ENCODE measurements around the gene CETN1. TPM values are rescaled to one million over a fixed set of nuclear protein-coding genes. Genes with fewer than 3 reads are reported as not detected.

The CETN1 gene
- not detected for total RNA-seq

- DNase-seq (ENCODE audit: low spot score) (no peak), ATAC-seq (no peak)
These were observed at the start of gene CETN1 for GRCh38 chr18:580154-580553. TSS of gene CETN1 (plus strand) at chr18:580380. CDS start at chr18:580409, 29 bp downstream.

- DNase-seq (ENCODE audit: low spot score) (no peak), ATAC-seq (no peak)
These were observed 48.2 kb upstream of the CETN1 start for GRCh38 chr18:532018-532417.

- no peak for ATAC-seq
These were observed 47.5 kb upstream of the CETN1 start for GRCh38 chr18:532632-533031.

GRCh38 chr18:533995-534601 lies 46.1 kb upstream of the CETN1 start:
- ATAC-seq (no peak), DNase-seq (ENCODE audit: low spot score) (no peak)

More at GRCh38 chr18:532632-533031, 47.5 kb upstream of the CETN1 start:
- DNase-seq (ENCODE audit: low spot score), result no peak

- no peak for DNase-seq (ENCODE audit: low spot score)
- ATAC-seq, result no peak
These were observed 36.6 kb upstream of the CETN1 start for GRCh38 chr18:543447-544078.

GRCh38 chr18:549967-550366 lies 30.2 kb upstream of the CETN1 start:
- no peak for ATAC-seq
- no peak for DNase-seq (ENCODE audit: low spot score)

- no peak for ATAC-seq
- no peak for DNase-seq (ENCODE audit: low spot score)
These were observed 28.6 kb upstream of the CETN1 start for GRCh38 chr18:551404-552061.

- DNase-seq (ENCODE audit: low spot score), result no peak
- no peak for ATAC-seq
These were observed 24.3 kb upstream of the CETN1 start for GRCh38 chr18:555705-556457.

GRCh38 chr18:564708-565561 lies 15.2 kb upstream of the CETN1 start:
- DNase-seq (ENCODE audit: low spot score), result no peak

GRCh38 chr18:565562-566061 lies 14.6 kb upstream of the CETN1 start:
- ATAC-seq (no peak), DNase-seq (ENCODE audit: low spot score) (no peak)

More at GRCh38 chr18:564708-565561, 15.2 kb upstream of the CETN1 start:
- no peak for ATAC-seq

GRCh38 chr18:567122-567521 lies 13.1 kb upstream of the CETN1 start:
- DNase-seq (ENCODE audit: low spot score) (no peak), ATAC-seq (no peak)

GRCh38 chr18:568731-569130 lies 11.4 kb upstream of the CETN1 start:
- no peak for ATAC-seq

GRCh38 chr18:570256-570655 lies 9.9 kb upstream of the CETN1 start:
- DNase-seq (ENCODE audit: low spot score), result no peak
- no peak for ATAC-seq

More at GRCh38 chr18:568731-569130, 11.4 kb upstream of the CETN1 start:
- DNase-seq (ENCODE audit: low spot score), result no peak

GRCh38 chr18:570697-571096 lies 9.5 kb upstream of the CETN1 start:
- DNase-seq (ENCODE audit: low spot score) (no peak), ATAC-seq (no peak)

GRCh38 chr18:572091-572830 lies 7.9 kb upstream of the CETN1 start:
- DNase-seq (ENCODE audit: low spot score) (no peak), ATAC-seq (peak; percentile 26)

- no peak for DNase-seq (ENCODE audit: low spot score)
- ATAC-seq, result no peak
These were observed 7.3 kb upstream of the CETN1 start for GRCh38 chr18:572831-573289.

GRCh38 chr18:573385-573784 lies 6.8 kb upstream of the CETN1 start:
- ATAC-seq, result no peak
- DNase-seq (ENCODE audit: low spot score), result no peak

GRCh38 chr18:574149-574860 lies 5.9 kb upstream of the CETN1 start:
- DNase-seq (ENCODE audit: low spot score), result no peak
- ATAC-seq, result no peak
